HL-60 (cell line): Measurements from ENCODE around the gene SPATA6L.

Source experiments
- DNase-seq, 2 experiments: peaks; one replicate each; pipeline ENCODE4 v3.0.0-alpha.2; 2010 to 2020; ENCODE audit warnings: low read depth in 1 of 2, low spot score in 1 of 2
- H3K27ac ChIP-seq: fragments of 250-450 bp; sonication (Bioruptor Pico); replicated peaks from 2 replicates; pipeline ENCODE4 v1.5.1; 2020; ENCODE audit warnings: mild to moderate bottlenecking, moderate library complexity
- H3K27me3 ChIP-seq: fragments of 250-450 bp; sonication (Bioruptor Pico); 2 replicates; pipeline ENCODE4 v1.5.1; 2021; ENCODE audit warnings: mild to moderate bottlenecking, moderate library complexity; ENCODE audit not compliant: insufficient read depth, poor library complexity, severe bottlenecking
- H3K4me3 ChIP-seq: replicated peaks from 2 replicates; pipeline ENCODE4 v1.5.1; 2011; ENCODE audit warnings: mild to moderate bottlenecking, control low read depth, low read length; ENCODE audit not compliant: insufficient read depth
- GABPA ChIP-seq: IDR thresholded peaks from 2 replicates; pipeline ENCODE4 v1.6.1; 2012; ENCODE audit warnings: low read depth
- POLR2AphosphoS5 ChIP-seq: IDR thresholded peaks from 2 replicates; pipeline ENCODE4 v1.6.1; 2012; ENCODE audit warnings: low read depth
- SPI1 ChIP-seq: IDR thresholded peaks from 2 replicates; pipeline ENCODE4 v1.6.1; 2012; ENCODE audit warnings: low read depth, mild to moderate bottlenecking, borderline replicate concordance
- TF ChIP-seq, protein P1 (sequence below): IDR thresholded peaks from 2 replicates; pipeline ENCODE4 v1.6.1; 2012; ENCODE audit warnings: low read depth; ENCODE audit not compliant: insufficient replicate concordance
- TF ChIP-seq, protein P2 (sequence below): IDR thresholded peaks from one replicate; pipeline ENCODE4 v1.5.1; 2011; ENCODE audit warnings: low read length, control low read depth, inconsistent platforms; ENCODE audit not compliant: insufficient read depth

Gene SPATA6L

DNA sequence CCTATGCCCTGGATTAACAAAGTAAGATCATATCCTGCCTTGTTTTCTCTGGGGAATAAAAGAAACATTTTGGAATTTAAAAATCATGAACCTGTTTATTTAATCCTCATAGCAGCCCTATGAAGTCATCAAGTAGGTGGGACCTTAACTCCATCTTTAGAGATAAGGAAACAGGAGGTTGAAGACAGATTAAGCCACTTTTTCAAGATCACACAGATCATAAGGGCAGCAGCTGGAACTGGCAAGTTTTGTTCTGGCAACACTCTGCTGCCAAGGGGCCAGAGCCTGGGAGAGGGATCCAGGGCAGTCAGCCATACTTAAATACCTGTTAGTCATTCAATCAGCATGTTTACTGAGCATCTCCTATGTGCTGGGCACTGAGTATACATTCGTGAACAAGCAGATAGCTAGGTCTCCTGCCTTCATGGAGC is 112.3 kb downstream of the SPATA6L start:
- no peak overlapping the region for H3K4me3 ChIP-seq
- DNase-seq = no peak
- H3K27ac ChIP-seq = no peak overlapping the region
- H3K27me3 ChIP-seq = peaks cover 7% of the 10 kb centered on the region
- no peak for TF ChIP-seq SPI1
- TF ChIP-seq, protein P1, sequence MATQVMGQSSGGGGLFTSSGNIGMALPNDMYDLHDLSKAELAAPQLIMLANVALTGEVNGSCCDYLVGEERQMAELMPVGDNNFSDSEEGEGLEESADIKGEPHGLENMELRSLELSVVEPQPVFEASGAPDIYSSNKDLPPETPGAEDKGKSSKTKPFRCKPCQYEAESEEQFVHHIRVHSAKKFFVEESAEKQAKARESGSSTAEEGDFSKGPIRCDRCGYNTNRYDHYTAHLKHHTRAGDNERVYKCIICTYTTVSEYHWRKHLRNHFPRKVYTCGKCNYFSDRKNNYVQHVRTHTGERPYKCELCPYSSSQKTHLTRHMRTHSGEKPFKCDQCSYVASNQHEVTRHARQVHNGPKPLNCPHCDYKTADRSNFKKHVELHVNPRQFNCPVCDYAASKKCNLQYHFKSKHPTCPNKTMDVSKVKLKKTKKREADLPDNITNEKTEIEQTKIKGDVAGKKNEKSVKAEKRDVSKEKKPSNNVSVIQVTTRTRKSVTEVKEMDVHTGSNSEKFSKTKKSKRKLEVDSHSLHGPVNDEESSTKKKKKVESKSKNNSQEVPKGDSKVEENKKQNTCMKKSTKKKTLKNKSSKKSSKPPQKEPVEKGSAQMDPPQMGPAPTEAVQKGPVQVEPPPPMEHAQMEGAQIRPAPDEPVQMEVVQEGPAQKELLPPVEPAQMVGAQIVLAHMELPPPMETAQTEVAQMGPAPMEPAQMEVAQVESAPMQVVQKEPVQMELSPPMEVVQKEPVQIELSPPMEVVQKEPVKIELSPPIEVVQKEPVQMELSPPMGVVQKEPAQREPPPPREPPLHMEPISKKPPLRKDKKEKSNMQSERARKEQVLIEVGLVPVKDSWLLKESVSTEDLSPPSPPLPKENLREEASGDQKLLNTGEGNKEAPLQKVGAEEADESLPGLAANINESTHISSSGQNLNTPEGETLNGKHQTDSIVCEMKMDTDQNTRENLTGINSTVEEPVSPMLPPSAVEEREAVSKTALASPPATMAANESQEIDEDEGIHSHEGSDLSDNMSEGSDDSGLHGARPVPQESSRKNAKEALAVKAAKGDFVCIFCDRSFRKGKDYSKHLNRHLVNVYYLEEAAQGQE = no peak
- no peak for TF ChIP-seq POLR2AphosphoS5
- TF ChIP-seq, protein P2, sequence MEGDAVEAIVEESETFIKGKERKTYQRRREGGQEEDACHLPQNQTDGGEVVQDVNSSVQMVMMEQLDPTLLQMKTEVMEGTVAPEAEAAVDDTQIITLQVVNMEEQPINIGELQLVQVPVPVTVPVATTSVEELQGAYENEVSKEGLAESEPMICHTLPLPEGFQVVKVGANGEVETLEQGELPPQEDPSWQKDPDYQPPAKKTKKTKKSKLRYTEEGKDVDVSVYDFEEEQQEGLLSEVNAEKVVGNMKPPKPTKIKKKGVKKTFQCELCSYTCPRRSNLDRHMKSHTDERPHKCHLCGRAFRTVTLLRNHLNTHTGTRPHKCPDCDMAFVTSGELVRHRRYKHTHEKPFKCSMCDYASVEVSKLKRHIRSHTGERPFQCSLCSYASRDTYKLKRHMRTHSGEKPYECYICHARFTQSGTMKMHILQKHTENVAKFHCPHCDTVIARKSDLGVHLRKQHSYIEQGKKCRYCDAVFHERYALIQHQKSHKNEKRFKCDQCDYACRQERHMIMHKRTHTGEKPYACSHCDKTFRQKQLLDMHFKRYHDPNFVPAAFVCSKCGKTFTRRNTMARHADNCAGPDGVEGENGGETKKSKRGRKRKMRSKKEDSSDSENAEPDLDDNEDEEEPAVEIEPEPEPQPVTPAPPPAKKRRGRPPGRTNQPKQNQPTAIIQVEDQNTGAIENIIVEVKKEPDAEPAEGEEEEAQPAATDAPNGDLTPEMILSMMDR = no peak
- no peak for TF ChIP-seq GABPA

DNA sequence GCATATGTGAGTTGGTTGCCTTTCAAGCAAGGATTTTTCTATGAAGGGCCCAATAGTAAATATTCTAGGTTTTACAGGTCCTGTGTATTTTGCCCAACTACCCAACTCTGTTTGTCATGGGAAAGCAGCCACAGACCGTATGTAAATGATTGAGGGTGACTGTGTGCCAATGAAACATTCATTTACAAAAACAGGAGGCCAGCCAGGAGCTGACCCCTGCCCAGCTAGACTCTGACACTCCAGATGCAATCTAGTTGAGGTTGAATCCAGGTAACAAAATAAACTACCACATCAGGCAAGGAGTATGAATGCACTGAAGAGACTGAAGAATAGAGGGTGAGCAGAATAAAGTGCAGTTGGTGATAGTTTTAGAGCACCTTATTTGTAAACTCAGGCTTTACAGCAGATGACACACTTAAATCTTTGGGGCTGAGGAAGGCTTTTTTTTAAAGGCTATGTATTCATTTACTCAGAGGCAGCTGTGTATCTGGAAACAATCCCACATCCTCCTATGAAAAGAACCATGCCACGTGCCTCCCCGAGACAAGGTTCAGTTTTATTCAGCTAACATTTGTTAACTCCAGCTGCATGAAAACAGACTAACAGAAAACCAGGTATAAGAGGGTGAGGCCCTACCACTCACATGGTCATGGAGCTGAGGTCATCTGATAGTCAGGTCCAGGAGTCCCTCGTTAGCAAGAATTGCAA is 115.3 kb downstream of the SPATA6L start:
- no peak for TF ChIP-seq GABPA
- no peak for TF ChIP-seq SPI1
- TF ChIP-seq, protein P1 = no peak
- TF ChIP-seq, protein P2 = no peak
- no peak for TF ChIP-seq POLR2AphosphoS5
- DNase-seq = no peak
- peaks cover 5% of the 10 kb centered on the region for H3K27me3 ChIP-seq
- H3K27ac ChIP-seq = no peak overlapping the region
- H3K4me3 ChIP-seq = no peak overlapping the region

DNA sequence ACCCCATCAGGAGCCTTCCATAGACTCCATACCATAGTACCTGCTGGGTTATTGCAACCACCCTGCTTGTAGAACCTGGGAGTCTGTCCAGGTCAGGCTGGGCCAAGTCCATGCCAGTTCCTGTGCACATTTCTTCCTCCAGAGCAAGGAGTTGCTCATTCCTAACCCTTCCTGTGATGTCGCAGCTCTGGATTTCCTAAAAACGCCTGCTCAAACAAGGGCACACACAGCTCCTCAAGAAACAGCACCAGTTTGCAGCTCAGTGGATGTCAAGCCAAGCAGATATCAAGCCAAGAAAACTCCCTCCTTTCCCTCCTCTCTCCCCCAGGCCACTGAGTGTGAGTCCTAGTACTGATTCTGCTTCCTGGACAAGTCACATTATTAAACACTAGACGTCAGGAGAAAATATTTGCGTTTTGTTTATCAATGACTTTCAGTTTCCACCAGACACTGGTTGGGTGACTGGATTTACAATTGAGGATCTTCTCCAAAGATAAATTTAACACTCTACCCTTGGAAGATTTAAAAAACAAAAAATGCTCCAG is 116.5 kb downstream of the SPATA6L start:
- peaks cover 5% of the 10 kb centered on the region for H3K27me3 ChIP-seq
- TF ChIP-seq, protein P2 = no peak
- no peak overlapping the region for H3K27ac ChIP-seq
- no peak for DNase-seq
- H3K4me3 ChIP-seq = no peak overlapping the region
